Mesothelial cell of epicardium (in vitro differentiated cells): ENCODE data around the gene NRSN2. TPM values are rescaled to one million over a fixed set of nuclear protein-coding genes. Genes with fewer than 3 reads are reported as not detected.

ENCODE experiments used
- DNase-seq, 2 experiments: peaks; one replicate each; pipeline ENCODE4 v3.0.0; 2021; ENCODE audit warnings: low spot score in 2 of 2; ENCODE audit not compliant: unreplicated experiment in 2 of 2
- H3K27ac Mint-ChIP-seq: 2 replicates; pipeline ENCODE4 v1.8.0; 2021; ENCODE audit warnings: mixed read lengths
- H3K27me3 Mint-ChIP-seq: 2 replicates; pipeline ENCODE4 v1.8.0; 2021; ENCODE audit warnings: low read depth, mixed read lengths
- H3K36me3 Mint-ChIP-seq: 2 replicates; pipeline ENCODE4 v1.8.0; 2021; ENCODE audit warnings: mixed read lengths
- H3K4me1 Mint-ChIP-seq: 2 replicates; pipeline ENCODE4 v1.8.0; 2021; ENCODE audit warnings: mixed read lengths
- H3K4me3 Mint-ChIP-seq: 2 replicates; pipeline ENCODE4 v1.8.0; 2021; ENCODE audit warnings: mild to moderate bottlenecking, moderate library complexity, mixed read lengths
- H3K9me3 Mint-ChIP-seq: 2 replicates; pipeline ENCODE4 v1.8.0; 2021; ENCODE audit warnings: mixed read lengths
- total RNA-seq: library from RNA; stranded (reverse); gene quantifications from 3 replicates; pipeline ENCODE4 v1.2.1, GENCODE V29; 2021
- TF ChIP-seq, protein P1 (sequence below): fragments of 200-600 bp; sonication (generic); IDR thresholded peaks from one replicate; pipeline ENCODE4 v1.5.0; 2021; ENCODE audit warnings: antibody characterized with exemption; ENCODE audit not compliant: unreplicated experiment

The NRSN2 gene
- total RNA-seq, 1 donor from 2014 or later = 46.2 TPM

DNA sequence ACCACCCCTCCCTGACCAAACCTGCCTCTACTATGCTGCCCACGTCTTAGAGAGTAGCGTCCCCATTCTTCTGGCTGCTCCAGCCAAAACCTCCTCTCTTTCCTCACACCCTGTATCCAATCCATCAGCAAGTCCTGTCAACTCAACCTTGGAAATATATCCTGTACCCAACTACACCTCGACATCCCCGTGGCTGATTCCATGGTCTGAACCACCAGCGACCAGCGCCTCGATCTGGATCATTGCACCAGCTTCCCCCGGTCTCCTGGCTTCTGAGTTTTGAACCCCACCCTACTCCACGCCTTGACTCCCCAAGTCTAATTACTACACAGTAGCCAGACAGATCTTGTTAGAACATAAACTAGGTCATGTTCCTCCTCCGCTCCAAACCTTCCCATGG lies 9.8 kb downstream of the NRSN2 start:
- Mint-ChIP-seq H3K9me3 (no peaks in the 10 kb centered on the region), H3K4me1 (peaks cover 36% of the 10 kb centered on the region), H3K27me3 (no peaks in the 10 kb centered on the region), H3K36me3 (no peaks in the 10 kb centered on the region), H3K27ac (peak overlapping the region; percentile 22), H3K4me3 (no peak overlapping the region)
- TF ChIP-seq, protein P1, sequence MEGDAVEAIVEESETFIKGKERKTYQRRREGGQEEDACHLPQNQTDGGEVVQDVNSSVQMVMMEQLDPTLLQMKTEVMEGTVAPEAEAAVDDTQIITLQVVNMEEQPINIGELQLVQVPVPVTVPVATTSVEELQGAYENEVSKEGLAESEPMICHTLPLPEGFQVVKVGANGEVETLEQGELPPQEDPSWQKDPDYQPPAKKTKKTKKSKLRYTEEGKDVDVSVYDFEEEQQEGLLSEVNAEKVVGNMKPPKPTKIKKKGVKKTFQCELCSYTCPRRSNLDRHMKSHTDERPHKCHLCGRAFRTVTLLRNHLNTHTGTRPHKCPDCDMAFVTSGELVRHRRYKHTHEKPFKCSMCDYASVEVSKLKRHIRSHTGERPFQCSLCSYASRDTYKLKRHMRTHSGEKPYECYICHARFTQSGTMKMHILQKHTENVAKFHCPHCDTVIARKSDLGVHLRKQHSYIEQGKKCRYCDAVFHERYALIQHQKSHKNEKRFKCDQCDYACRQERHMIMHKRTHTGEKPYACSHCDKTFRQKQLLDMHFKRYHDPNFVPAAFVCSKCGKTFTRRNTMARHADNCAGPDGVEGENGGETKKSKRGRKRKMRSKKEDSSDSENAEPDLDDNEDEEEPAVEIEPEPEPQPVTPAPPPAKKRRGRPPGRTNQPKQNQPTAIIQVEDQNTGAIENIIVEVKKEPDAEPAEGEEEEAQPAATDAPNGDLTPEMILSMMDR = no peak
- no peak for DNase-seq

DNA sequence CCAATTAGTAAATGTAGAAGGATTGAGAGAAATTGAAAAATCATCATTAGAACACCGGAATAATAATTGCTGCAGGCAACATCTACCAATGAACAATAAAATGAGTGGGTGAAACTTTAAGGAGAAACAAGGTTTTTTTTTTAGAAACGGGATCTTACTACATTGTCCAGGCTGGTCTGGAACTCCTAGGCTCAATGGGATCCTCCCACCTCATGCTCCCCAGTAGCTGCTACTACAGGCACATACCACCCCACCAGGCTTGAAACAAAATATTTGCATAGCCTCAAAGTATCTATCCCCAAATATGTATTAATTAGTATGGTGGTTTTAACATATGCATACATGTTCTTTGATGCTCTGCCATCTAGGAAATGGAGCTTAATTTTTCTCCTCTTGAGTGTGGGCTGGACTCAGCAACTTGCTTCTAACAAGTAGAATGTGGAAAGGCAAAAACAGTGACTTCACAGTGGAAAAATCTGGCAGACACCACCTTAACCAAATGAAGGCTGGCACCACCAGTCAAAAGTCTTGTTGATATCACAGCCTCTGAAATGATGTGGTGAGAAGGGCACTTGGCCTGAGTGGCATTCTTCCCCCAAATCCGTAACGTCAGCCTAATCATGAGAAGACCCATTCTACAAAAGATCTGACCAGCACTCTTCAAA lies 12.1 kb downstream of the NRSN2 start:
- Mint-ChIP-seq H3K9me3 (no peaks in the 10 kb centered on the region), H3K27me3 (no peaks in the 10 kb centered on the region), H3K4me1 (peaks cover 43% of the 10 kb centered on the region), H3K36me3 (no peaks in the 10 kb centered on the region), H3K27ac (peak overlapping the region; percentile 37), H3K4me3 (no peak overlapping the region)
- no peak for DNase-seq
- TF ChIP-seq, protein P1 = no peak

DNA sequence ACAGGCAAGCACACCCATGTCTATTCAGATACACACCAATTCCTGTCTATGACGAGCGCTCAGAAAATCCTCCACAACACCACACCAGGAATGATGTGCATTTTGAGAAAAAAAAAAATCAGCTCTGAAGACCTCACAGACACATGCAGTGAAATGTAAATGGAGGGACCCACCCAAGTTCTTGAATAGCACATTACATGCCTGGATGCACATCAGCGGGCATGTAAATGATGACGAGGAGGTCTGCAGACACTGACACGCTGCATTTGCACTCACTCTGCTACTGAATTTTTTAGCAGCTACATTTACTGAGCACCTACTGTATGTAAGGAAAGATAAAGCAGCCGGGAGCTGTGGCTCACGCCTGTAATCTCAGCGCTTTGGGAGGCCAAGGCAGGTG lies 14.7 kb downstream of the NRSN2 start:
- no peaks in the 10 kb centered on the region for H3K36me3 Mint-ChIP-seq
- TF ChIP-seq, protein P1 = no peak
- H3K9me3 Mint-ChIP-seq = no peaks in the 10 kb centered on the region
- peak overlapping the region; percentile 78 for H3K27ac Mint-ChIP-seq
- DNase-seq = no peak
- H3K4me1 Mint-ChIP-seq = peaks cover 53% of the 10 kb centered on the region
- H3K4me3 Mint-ChIP-seq = no peak overlapping the region
- H3K27me3 Mint-ChIP-seq = no peaks in the 10 kb centered on the region

DNA sequence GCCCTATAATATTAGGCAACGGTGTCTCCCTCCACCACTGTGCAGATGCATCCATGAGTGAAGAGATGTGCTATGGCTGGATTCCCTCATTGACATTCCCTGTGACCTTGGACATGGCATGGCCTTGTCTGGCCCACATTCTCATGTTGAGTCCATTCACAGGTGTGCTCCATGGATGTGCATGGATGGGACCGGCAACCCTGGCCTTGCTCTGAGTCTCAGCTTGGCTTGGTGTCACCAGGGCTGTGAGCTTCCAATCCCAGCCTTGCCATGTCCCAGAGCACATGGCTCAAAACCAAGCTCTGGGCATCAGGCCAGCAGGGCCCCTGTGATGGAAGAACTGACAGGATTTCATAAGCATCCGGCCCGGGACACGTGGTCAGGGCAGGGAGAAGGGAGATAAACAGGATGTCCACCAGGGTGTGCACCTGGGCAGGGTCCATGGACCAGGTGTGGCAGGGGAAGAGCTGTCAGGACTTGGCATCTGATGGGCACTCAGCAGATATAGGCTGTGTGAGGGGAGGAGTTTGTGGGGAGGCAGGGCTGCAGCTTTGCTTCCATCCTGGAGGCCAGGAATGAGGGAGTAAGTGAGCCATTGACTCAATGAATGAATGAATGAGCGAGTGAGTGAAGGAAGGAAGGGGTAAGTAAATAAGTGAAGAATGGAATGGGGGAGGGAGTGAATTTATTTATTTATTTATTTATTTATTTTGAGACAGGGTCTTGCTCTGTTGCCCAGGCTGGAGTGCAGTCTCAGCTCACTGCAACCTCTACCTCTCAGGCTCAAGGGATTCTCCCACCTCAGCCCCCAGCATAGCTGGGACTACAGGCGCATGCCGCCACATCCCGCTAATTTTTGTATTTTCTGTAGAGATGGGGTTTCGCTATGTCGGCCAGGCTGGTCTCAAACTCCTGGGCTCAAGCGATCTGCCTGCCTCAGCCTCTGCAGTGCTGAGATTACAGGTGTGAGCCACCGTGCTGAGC lies 15.7 kb downstream of the NRSN2 start:
- H3K4me3 Mint-ChIP-seq = no peak overlapping the region
- peaks cover 57% of the 10 kb centered on the region for H3K4me1 Mint-ChIP-seq
- H3K36me3 Mint-ChIP-seq = no peaks in the 10 kb centered on the region
- peak in 1 of 2 experiments; percentile 65 for DNase-seq
- peak overlapping the region; percentile 15 for H3K27ac Mint-ChIP-seq
- H3K9me3 Mint-ChIP-seq = no peaks in the 10 kb centered on the region
- TF ChIP-seq, protein P1 = peak; percentile 49
- no peaks in the 10 kb centered on the region for H3K27me3 Mint-ChIP-seq

DNA sequence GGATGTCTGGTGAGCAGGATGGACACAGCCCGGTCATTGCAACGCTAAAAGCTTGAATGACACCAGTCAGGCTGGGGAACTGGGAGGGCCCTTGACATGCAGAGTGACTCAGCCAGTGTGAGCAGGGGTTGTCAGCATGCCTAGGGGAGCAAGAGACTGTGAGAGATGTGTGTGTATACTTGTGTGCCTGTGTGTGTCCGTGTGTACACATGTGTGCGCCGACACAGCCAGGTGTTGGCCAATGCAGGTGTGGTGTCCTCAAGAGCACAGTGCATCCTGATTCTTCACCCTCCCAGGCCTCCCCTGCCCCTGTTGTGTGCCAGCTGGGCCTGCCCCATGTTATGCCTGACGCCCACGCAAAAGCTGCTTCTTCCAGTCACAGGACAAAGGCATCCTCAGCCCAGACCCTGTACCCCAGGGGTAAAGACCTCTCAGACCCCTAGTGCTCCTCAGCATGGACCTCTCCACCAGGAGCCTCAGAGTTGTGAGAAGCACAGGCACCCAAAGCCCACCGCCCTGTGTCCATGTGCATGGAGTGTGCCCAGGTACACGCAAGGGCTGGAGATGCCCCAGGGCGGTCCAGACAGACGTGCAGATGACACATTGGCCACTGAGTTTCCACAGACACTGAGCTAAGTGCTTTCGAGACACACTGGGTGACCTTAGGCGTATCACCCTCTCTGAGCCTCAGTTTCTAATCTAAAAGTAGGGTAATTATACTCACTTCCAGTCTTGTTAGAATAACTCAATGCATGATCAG lies 16.6 kb downstream of the NRSN2 start:
- H3K4me1 Mint-ChIP-seq = peaks cover 60% of the 10 kb centered on the region
- no peak for DNase-seq
- TF ChIP-seq, protein P1 = no peak
- H3K36me3 Mint-ChIP-seq = no peaks in the 10 kb centered on the region
- no peaks in the 10 kb centered on the region for H3K9me3 Mint-ChIP-seq
- H3K27me3 Mint-ChIP-seq = no peaks in the 10 kb centered on the region
- H3K27ac Mint-ChIP-seq = no peak overlapping the region
- H3K4me3 Mint-ChIP-seq = no peak overlapping the region
